HG02943 (cell line): ENCODE measurements around the gene PSD4.

Experiments used
- ATAC-seq: cut with Tn5 transposase; IDR thresholded peaks from one replicate; pipeline ENCODE4 v1.9.1; 2021; ENCODE audit warnings: mild to moderate bottlenecking, low read depth, moderate library complexity; ENCODE audit not compliant: unreplicated experiment

PSD4 gene

GRCh38 chr2:113173542-113174375 is at the start of gene PSD4:
Gene PSD4, plus strand, starts transcription at chr2:113173971. Its CDS starts 8,486 bp downstream, at chr2:113182457.
- peak; percentile 78 for ATAC-seq

GRCh38 chr2:113124181-113124961 is 49.4 kb upstream of the PSD4 start:
- ATAC-seq, result no peak

- ATAC-seq, result no peak
Measured at GRCh38 chr2:113124984-113125855, 48.6 kb upstream of the PSD4 start.

GRCh38 chr2:113126845-113127645 is 46.7 kb upstream of the PSD4 start, which contains the start of gene IL1RN:
Gene IL1RN, plus strand, starts transcription at chr2:113127598. Its CDS starts 27 bp downstream, at chr2:113127625.
- ATAC-seq, result no peak

GRCh38 chr2:113127646-113128570 is 45.9 kb upstream of the PSD4 start:
- no peak for ATAC-seq

- no peak for ATAC-seq
Measured at GRCh38 chr2:113129519-113130078, 44.2 kb upstream of the PSD4 start.

- ATAC-seq, result no peak
Measured at GRCh38 chr2:113131352-113132185, 42.2 kb upstream of the PSD4 start.

- ATAC-seq, result no peak
Measured at GRCh38 chr2:113132414-113133021, 41.3 kb upstream of the PSD4 start.

- ATAC-seq, result no peak
Measured at GRCh38 chr2:113133704-113134598, 39.8 kb upstream of the PSD4 start.

- no peak for ATAC-seq
Measured at GRCh38 chr2:113134717-113135116, 39.1 kb upstream of the PSD4 start.

GRCh38 chr2:113135317-113135716 is 38.5 kb upstream of the PSD4 start:
- ATAC-seq, result no peak

- no peak for ATAC-seq
Measured at GRCh38 chr2:113136828-113137775, 36.7 kb upstream of the PSD4 start.

GRCh38 chr2:113137827-113138226 is 35.9 kb upstream of the PSD4 start:
- no peak for ATAC-seq

- ATAC-seq, result no peak
Measured at GRCh38 chr2:113138428-113139322, 35.1 kb upstream of the PSD4 start.
